ENCODE data around the gene CCDC159.
A peak's percentile ranks its signal among the peaks of the same experiment; 100 is the strongest.

The CCDC159 gene

GRCh38 chr19:11324079-11324661 is 22.1 kb upstream of the CCDC159 start:
- Histone ChIP-seq H3K36me3 (ENCODE audit: insufficient read depth, low read length) (no peaks in the 10 kb centered on the region), H3K27me3 (ENCODE audit: insufficient read depth, low read length, poor library complexity, severe bottlenecking) (no peaks in the 10 kb centered on the region), H2AFZ (ENCODE audit: low read length) (no peak overlapping the region), H3K9me2 (replicated peaks; ENCODE audit: low read depth, low read length) (no peaks in the 10 kb centered on the region), H3F3A (ENCODE audit: low read depth) (peaks cover 6% of the 10 kb centered on the region; the same call in 1 of the 2 replicates), H3K9me3 (ENCODE audit: insufficient read depth, low read depth, low read length) (no peaks in the 10 kb centered on the region), H4K20me1 (ENCODE audit: insufficient read depth, low read length, poor library complexity, severe bottlenecking) (no peaks in the 10 kb centered on the region), H3K9ac (ENCODE audit: low read depth, low read length, poor library complexity, severe bottlenecking) (peak overlapping the region; percentile 92), H3K4me1 (ENCODE audit: insufficient read depth, low read length, poor library complexity, severe bottlenecking) (peaks cover 44% of the 10 kb centered on the region), H3K4me2 (ENCODE audit: low read depth, low read length, poor library complexity, severe bottlenecking) (peak overlapping the region; percentile 92), H3K4me3 (ENCODE audit: low read length, poor library complexity, severe bottlenecking) (peak overlapping the region; percentile 72), H3K79me2 (ENCODE audit: insufficient read depth, low read length) (peaks cover 5% of the 10 kb centered on the region; the same call in 1 of the 2 replicates)
- TF ChIP-seq EZH2phosphoT487 (IDR thresholded peaks at IDR 0.05; ENCODE audit: borderline replicate concordance) (no peak), CTCF (conservative IDR thresholded peaks at IDR 0.05; ENCODE audit: low read length) (no peak)

GRCh38 chr19:11324748-11325389 is 21.4 kb upstream of the CCDC159 start:
- Histone ChIP-seq H3K4me3 (ENCODE audit: low read length, poor library complexity, severe bottlenecking) (peak overlapping the region; percentile 72), H4K20me1 (ENCODE audit: insufficient read depth, low read length, poor library complexity, severe bottlenecking) (no peaks in the 10 kb centered on the region), H3K9me3 (ENCODE audit: insufficient read depth, low read depth, low read length) (no peaks in the 10 kb centered on the region), H3K9ac (ENCODE audit: low read depth, low read length, poor library complexity, severe bottlenecking) (peak overlapping the region; percentile 92), H3K27me3 (ENCODE audit: insufficient read depth, low read length, poor library complexity, severe bottlenecking) (no peaks in the 10 kb centered on the region), H3K36me3 (ENCODE audit: insufficient read depth, low read length) (no peaks in the 10 kb centered on the region), H3K79me2 (ENCODE audit: insufficient read depth, low read length) (peaks cover 7% of the 10 kb centered on the region; the same call in 1 of the 2 replicates), H2AFZ (ENCODE audit: low read length) (no peak overlapping the region), H3K4me2 (ENCODE audit: low read depth, low read length, poor library complexity, severe bottlenecking) (peak overlapping the region; percentile 92), H3K4me1 (ENCODE audit: insufficient read depth, low read length, poor library complexity, severe bottlenecking) (peaks cover 44% of the 10 kb centered on the region), H3K9me2 (replicated peaks; ENCODE audit: low read depth, low read length) (no peaks in the 10 kb centered on the region), H3F3A (ENCODE audit: low read depth) (peaks cover 6% of the 10 kb centered on the region; the same call in 1 of the 2 replicates)
- no peak for TF ChIP-seq CTCF (conservative IDR thresholded peaks at IDR 0.05; ENCODE audit: low read length)
- no peak for TF ChIP-seq EZH2phosphoT487 (IDR thresholded peaks at IDR 0.05; ENCODE audit: borderline replicate concordance)

- Histone ChIP-seq H3K79me2 (ENCODE audit: insufficient read depth, low read length) (peaks cover 9% of the 10 kb centered on the region; the same call in 1 of the 2 replicates), H3K9me2 (replicated peaks; ENCODE audit: low read depth, low read length) (no peaks in the 10 kb centered on the region), H3K4me1 (ENCODE audit: insufficient read depth, low read length, poor library complexity, severe bottlenecking) (peaks cover 44% of the 10 kb centered on the region), H3K9me3 (ENCODE audit: insufficient read depth, low read depth, low read length) (no peaks in the 10 kb centered on the region), H3K9ac (ENCODE audit: low read depth, low read length, poor library complexity, severe bottlenecking) (peak overlapping the region; percentile 92), H3K36me3 (ENCODE audit: insufficient read depth, low read length) (no peaks in the 10 kb centered on the region), H4K20me1 (ENCODE audit: insufficient read depth, low read length, poor library complexity, severe bottlenecking) (no peaks in the 10 kb centered on the region), H3K4me3 (ENCODE audit: low read length, poor library complexity, severe bottlenecking) (no peak overlapping the region), H2AFZ (ENCODE audit: low read length) (no peak overlapping the region), H3K4me2 (ENCODE audit: low read depth, low read length, poor library complexity, severe bottlenecking) (no peak overlapping the region), H3F3A (ENCODE audit: low read depth) (peaks cover 6% of the 10 kb centered on the region; the same call in 1 of the 2 replicates), H3K27me3 (ENCODE audit: insufficient read depth, low read length, poor library complexity, severe bottlenecking) (no peaks in the 10 kb centered on the region)
- TF ChIP-seq EZH2phosphoT487 (IDR thresholded peaks at IDR 0.05; ENCODE audit: borderline replicate concordance) (no peak), CTCF (conservative IDR thresholded peaks at IDR 0.05; ENCODE audit: low read length) (no peak)
These were observed 20.8 kb upstream of the CCDC159 start for GRCh38 chr19:11325544-11325943.
